ENCODE data around the gene KRT86. TPM values are rescaled to one million over a fixed set of nuclear protein-coding genes. Genes with fewer than 3 reads are reported as not detected.

KRT86 gene
- total and polyA plus RNA-seq, 2 of the 8 experiments (the other 6 are each of a cell fraction or from before 2014, with no cell fraction given): 0.12 TPM; not detected in 1

GRCh38 chr12:52242442-52243258 lies 31.8 kb upstream of the KRT86 start (continued):
- no peak for TF ChIP-seq CHD7 (IDR thresholded peaks at IDR 0.05; ENCODE audit: insufficient replicate concordance, low read length)
- TF ChIP-seq SP2 (IDR thresholded peaks at IDR 0.05; ENCODE audit: low read length): no peak
- no peak for TF ChIP-seq PHF8 (conservative IDR thresholded peaks at IDR 0.05; ENCODE audit: low read depth, low read length)
- no peak for TF ChIP-seq RAD21 (IDR thresholded peaks at IDR 0.05 in 1 of 2, conservative IDR thresholded peaks at IDR 0.05 in 1 of 2; ENCODE audit: low read depth in 2 of 2, low read length in 2 of 2)
- no peak for TF ChIP-seq CTCF (IDR thresholded peaks at IDR 0.05; ENCODE audit: control extremely low read depth in 1 of 3, insufficient read depth in 1 of 3, low read depth in 1 of 3, low read length in 3 of 3)
- TF ChIP-seq MAX (IDR thresholded peaks at IDR 0.05): no peak
